Endodermal cell (in vitro differentiated cells): ENCODE results near the gene FAM118A. TPM values are rescaled to one million over a fixed set of nuclear protein-coding genes. Genes with fewer than 3 reads are reported as not detected.

Experiments
- DNase-seq: peaks from one replicate; pipeline ENCODE4 v3.0.0-alpha.2; 2017
- H3K27ac ChIP-seq: 2 replicates; pipeline ENCODE4 v1.5.1; 2013; ENCODE audit warnings: mild to moderate bottlenecking, low read depth, low read length, moderate library complexity
- H3K27me3 ChIP-seq: 2 replicates; pipeline ENCODE4 v1.6.1; 2013; ENCODE audit warnings: mild to moderate bottlenecking, low read length, moderate library complexity; ENCODE audit not compliant: insufficient read depth, control insufficient read depth, poor library complexity, severe bottlenecking
- H3K36me3 ChIP-seq: 2 replicates; pipeline ENCODE4 v1.7.0; 2013; ENCODE audit warnings: mild to moderate bottlenecking, low read length, moderate library complexity; ENCODE audit not compliant: control insufficient read depth, insufficient read depth
- H3K4me1 ChIP-seq: one replicate; pipeline ENCODE4 v1.7.0; 2013; ENCODE audit warnings: low read length; ENCODE audit not compliant: control insufficient read depth, insufficient read depth
- H3K4me3 ChIP-seq: 2 replicates; pipeline ENCODE4 v1.5.1; 2013; ENCODE audit warnings: mild to moderate bottlenecking, low read length, moderate library complexity
- H3K9ac ChIP-seq: 2 replicates; pipeline ENCODE4 v1.6.1; 2013; ENCODE audit warnings: mild to moderate bottlenecking, low read length, moderate library complexity; ENCODE audit not compliant: poor library complexity, severe bottlenecking; ENCODE audit errors: extremely low read depth
- H3K9me3 ChIP-seq: 2 replicates; pipeline ENCODE4 v1.6.1; 2013; ENCODE audit warnings: mild to moderate bottlenecking, low read length, moderate library complexity; ENCODE audit not compliant: control insufficient read depth
- H3K27ac Mint-ChIP-seq: 2 replicates; pipeline ENCODE4 v1.8.0; 2020; ENCODE audit warnings: mixed read lengths
- H3K27me3 Mint-ChIP-seq: 2 replicates; pipeline ENCODE4 v1.8.0; 2021; ENCODE audit warnings: mild to moderate bottlenecking, mixed read lengths; ENCODE audit not compliant: insufficient read depth
- H3K36me3 Mint-ChIP-seq: 2 replicates; pipeline ENCODE4 v1.8.0; 2020; ENCODE audit warnings: low read depth, mixed read lengths
- H3K4me1 Mint-ChIP-seq: 2 replicates; pipeline ENCODE4 v1.8.0; 2020; ENCODE audit warnings: mixed read lengths
- H3K4me3 Mint-ChIP-seq: 2 replicates; pipeline ENCODE4 v1.8.0; 2020; ENCODE audit warnings: mild to moderate bottlenecking, moderate library complexity, mixed read lengths
- H3K9me3 Mint-ChIP-seq: 2 replicates; pipeline ENCODE4 v1.8.0; 2020; ENCODE audit warnings: mild to moderate bottlenecking, mixed read lengths
- WGBS, 2 experiments: methylation state at CpG; one replicate each; pipeline versions ENCODE4 v1.1.5 to v1.1.7; 2013; ENCODE audit warnings: missing lambda C conversion rate in 2 of 2, mixed read lengths in 1 of 2; ENCODE audit not compliant: insufficient coverage in 1 of 2, insufficient read length in 1 of 2; 5-methylcytosine and 5-hydroxymethylcytosine counted together
- total RNA-seq, 2 donors: library from RNA; stranded (reverse); fragmentation: NEBNext Ultra II Directional in 1 of 2; extraction: Animal tissue kit (Norgen Biotek cat#: 25700) in 1 of 2; gene quantifications; 2 replicates in 1 of 2; 3 replicates in 1 of 2; pipeline ENCODE4 v1.2.1, GENCODE V29; 2021
- TF ChIP-seq, protein P1 (sequence below): fragments of 200-600 bp; sonication (generic); conservative IDR thresholded peaks from 2 replicates; pipeline ENCODE4 v1.5.0; 2021; ENCODE audit warnings: antibody characterized with exemption, mild to moderate bottlenecking

FAM118A gene
- total RNA-seq, 2 donors from 2014 or later, result 46.3 to 143 TPM

DNA sequence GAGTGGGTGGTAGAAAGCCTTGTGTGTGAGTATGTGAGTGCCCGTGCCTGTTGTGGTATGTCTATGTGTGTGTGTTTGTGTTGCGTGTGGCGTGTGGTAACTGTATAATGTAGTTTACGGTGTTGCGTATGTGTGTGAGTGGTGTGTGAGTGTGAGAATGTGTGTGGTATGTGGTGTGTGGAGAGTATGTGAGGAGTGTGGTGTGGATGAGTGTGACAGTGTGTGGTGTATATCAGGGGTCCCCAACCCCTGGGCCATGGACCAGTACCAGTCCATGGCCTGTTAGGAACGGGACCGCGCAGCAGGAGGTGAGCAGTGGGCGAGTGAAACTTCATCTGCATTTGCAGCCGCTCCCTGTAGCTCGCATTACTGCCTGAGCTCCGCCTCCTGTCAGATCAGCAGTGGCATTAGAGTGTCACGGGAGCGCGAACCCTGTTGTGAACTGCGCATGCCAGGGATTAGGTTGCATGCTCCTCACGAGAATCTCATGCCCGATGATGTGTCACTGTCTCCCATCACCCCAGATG lies 19.3 kb upstream of the FAM118A start:
- no peaks in the 10 kb centered on the region for H3K9me3 ChIP-seq
- Mint-ChIP-seq H3K36me3 (no peaks in the 10 kb centered on the region), H3K27ac (no peak overlapping the region), H3K4me1 (peaks cover 13% of the 10 kb centered on the region), H3K27me3 (peaks cover 18% of the 10 kb centered on the region), H3K4me3 (no peak overlapping the region), H3K9me3 (no peaks in the 10 kb centered on the region)
- 47 to 52% methylated on average over 16 to 18 of the region's 18 CpGs for WGBS, 2 experiments
- H3K27ac ChIP-seq, result no peak overlapping the region
- H3K27me3 ChIP-seq, result peaks cover 6% of the 10 kb centered on the region
- H3K4me1 ChIP-seq, result peaks cover 9% of the 10 kb centered on the region
- H3K4me3 ChIP-seq, result no peak overlapping the region
- peak; percentile 77 for DNase-seq
- TF ChIP-seq, protein P1, sequence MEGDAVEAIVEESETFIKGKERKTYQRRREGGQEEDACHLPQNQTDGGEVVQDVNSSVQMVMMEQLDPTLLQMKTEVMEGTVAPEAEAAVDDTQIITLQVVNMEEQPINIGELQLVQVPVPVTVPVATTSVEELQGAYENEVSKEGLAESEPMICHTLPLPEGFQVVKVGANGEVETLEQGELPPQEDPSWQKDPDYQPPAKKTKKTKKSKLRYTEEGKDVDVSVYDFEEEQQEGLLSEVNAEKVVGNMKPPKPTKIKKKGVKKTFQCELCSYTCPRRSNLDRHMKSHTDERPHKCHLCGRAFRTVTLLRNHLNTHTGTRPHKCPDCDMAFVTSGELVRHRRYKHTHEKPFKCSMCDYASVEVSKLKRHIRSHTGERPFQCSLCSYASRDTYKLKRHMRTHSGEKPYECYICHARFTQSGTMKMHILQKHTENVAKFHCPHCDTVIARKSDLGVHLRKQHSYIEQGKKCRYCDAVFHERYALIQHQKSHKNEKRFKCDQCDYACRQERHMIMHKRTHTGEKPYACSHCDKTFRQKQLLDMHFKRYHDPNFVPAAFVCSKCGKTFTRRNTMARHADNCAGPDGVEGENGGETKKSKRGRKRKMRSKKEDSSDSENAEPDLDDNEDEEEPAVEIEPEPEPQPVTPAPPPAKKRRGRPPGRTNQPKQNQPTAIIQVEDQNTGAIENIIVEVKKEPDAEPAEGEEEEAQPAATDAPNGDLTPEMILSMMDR, result no peak
- H3K36me3 ChIP-seq, result no peaks in the 10 kb centered on the region
- no peak overlapping the region for H3K9ac ChIP-seq

DNA sequence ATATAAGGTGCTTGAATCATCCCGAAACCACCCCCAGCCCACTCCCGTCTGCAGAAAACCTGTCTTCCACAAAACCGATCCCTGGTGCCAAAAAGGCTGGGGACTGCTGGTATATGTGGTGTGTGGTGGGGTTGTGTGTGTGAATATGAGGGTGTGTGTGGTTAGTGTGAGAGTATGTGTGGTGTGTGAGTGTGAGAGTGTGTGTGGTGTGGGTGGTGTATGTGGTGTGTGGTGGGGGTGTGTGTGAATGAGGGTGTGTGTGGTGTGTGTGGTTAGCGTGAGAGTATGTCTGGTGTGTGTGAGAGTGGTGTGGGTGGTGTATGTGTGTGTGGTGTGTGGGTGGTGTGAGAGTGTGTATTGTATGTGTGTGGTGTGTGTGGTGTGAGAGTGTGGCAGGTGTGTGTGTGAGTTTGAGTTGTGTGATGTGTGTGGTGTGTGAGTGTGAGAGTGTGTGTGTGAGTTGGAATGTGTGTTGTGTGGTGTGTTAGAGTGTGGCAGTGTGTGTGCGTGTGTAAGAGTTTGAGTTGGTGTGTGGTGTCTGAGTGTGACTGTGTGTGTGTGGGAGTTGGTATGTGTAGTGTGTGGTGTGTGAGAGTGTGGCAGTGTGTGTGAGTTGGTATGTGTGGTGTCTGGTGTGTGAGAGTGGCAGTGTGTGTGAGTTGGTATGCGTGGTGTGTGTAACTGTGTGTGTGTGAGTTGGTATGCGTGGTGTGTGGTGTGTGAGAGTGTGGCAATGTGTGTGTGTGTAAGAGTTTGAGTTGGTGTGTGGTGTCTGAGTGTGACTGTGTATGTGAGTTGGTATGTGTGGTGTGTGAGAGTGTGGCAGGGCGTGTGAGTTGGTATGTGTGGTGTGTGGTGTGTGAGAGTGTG lies 18.4 kb upstream of the FAM118A start:
- TF ChIP-seq, protein P1, result no peak
- H3K4me1 Mint-ChIP-seq, result peaks cover 10% of the 10 kb centered on the region
- no peaks in the 10 kb centered on the region for H3K9me3 Mint-ChIP-seq
- H3K4me3 Mint-ChIP-seq, result no peak overlapping the region
- Histone ChIP-seq H3K4me3 (no peak overlapping the region), H3K9ac (no peak overlapping the region), H3K27me3 (no peaks in the 10 kb centered on the region), H3K27ac (no peak overlapping the region), H3K36me3 (no peaks in the 10 kb centered on the region), H3K9me3 (no peaks in the 10 kb centered on the region), H3K4me1 (peaks cover 6% of the 10 kb centered on the region)
- DNase-seq, result no peak
- 91 to 95% methylated on average over 7 to 8 of the region's 8 CpGs for WGBS, 2 experiments
- no peak overlapping the region for H3K27ac Mint-ChIP-seq
- H3K27me3 Mint-ChIP-seq, result peaks cover 11% of the 10 kb centered on the region
- H3K36me3 Mint-ChIP-seq, result no peaks in the 10 kb centered on the region

DNA sequence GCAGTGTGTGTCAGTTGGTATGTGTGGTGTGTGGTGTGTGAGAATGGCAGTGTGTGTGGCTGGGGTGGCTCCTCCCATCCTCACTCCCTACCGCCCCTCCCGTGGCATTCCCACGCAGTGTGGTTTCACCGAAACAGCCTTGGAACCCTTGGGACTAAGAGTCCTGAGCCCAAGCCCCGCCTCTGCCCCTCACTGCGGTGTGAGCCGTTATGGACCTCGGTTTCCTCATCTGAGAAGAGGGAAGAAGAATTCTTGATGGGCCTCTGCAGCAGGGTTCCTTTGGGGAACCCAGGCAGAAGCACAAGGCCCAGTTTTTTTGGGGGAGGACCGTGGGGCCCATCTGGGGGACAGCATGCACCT lies 17.8 kb upstream of the FAM118A start:
- H3K4me3 ChIP-seq, result no peak overlapping the region
- peaks cover under 1% of the 10 kb centered on the region for H3K4me1 ChIP-seq
- H3K27me3 ChIP-seq, result no peaks in the 10 kb centered on the region
- Mint-ChIP-seq H3K9me3 (no peaks in the 10 kb centered on the region), H3K27ac (no peak overlapping the region), H3K36me3 (no peaks in the 10 kb centered on the region), H3K4me3 (no peak overlapping the region), H3K4me1 (peaks cover 4% of the 10 kb centered on the region), H3K27me3 (peaks cover 5% of the 10 kb centered on the region)
- no peaks in the 10 kb centered on the region for H3K36me3 ChIP-seq
- H3K27ac ChIP-seq, result no peak overlapping the region
- WGBS, 2 experiments, result 89 to 93% methylated on average over 3 to 9 of the region's 9 CpGs
- TF ChIP-seq, protein P1, result no peak
- no peaks in the 10 kb centered on the region for H3K9me3 ChIP-seq
- H3K9ac ChIP-seq, result no peak overlapping the region
- DNase-seq, result no peak
